Activated effector memory CD4-positive, alpha-beta T cell treated with Interleukin-2 at 50 U/mL for 16 hours (primary cell): Measurements from ENCODE around the gene HEBP2.
A peak's percentile ranks its signal among the peaks of the same experiment; 100 is the strongest.

Experiments
- DNase-seq: peaks from one replicate; pipeline ENCODE4 v3.0.0-alpha.2; 2020

HEBP2 gene

DNA sequence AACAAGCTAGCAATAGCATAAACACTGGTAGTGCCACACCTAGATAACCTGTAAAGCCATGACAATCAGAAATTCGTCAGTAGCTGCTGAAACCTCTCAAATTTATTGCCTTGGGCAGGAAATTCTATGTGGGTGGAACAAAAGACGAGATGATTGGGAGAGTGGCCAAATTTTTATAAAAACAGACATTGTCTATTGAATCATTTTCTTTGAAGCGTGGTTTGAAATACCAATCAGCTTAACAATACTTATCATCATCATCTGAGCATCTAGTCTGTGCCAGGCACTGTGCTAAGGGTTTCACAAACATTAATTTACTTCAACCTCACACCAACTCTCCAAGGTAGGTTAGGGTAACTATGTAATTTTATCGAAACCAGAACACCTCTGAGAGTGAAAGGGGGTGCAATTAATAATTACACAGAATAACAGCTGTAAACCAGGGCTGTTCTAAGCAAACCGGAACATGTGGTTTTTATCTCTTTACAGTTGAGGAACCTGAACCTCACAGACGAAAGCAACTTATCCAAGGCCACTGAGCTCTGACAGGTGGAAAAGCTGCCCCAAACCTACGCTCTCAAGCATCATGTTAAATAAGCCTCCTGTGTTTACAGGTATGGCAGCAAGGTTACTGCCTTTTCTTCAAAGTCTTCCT lies 51.9 kb downstream of the HEBP2 start:
- peak; percentile 16 for DNase-seq

GRCh38 chr6:138456401-138456790 lies 52.4 kb downstream of the HEBP2 start:
- no peak for DNase-seq

- DNase-seq = no peak
Observed at GRCh38 chr6:138461647-138462046, 57.6 kb downstream of the HEBP2 start.

- DNase-seq = no peak
Observed at GRCh38 chr6:138464085-138464484, 60.1 kb downstream of the HEBP2 start.

- no peak for DNase-seq
Observed at GRCh38 chr6:138465007-138465645, 61.1 kb downstream of the HEBP2 start.

DNA sequence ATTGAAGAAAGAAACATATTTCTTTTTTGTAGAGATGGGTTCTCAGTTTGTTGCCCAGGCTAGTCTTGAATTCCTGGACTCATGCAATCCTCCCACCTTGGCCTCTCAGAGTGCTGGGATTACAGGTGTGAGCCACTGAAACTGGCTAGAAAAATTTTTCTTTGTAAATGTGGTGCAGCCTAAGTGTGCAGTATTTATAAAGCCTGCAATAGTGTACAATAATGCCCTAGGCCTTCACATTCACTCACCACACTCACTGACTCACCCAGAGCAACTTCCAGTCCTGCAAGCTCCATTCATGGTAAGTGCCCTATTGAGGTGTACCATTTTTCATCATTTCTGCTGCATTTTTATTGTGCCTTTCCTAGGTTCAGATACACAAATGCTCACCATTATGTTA lies 63.9 kb downstream of the HEBP2 start:
- DNase-seq = no peak

DNA sequence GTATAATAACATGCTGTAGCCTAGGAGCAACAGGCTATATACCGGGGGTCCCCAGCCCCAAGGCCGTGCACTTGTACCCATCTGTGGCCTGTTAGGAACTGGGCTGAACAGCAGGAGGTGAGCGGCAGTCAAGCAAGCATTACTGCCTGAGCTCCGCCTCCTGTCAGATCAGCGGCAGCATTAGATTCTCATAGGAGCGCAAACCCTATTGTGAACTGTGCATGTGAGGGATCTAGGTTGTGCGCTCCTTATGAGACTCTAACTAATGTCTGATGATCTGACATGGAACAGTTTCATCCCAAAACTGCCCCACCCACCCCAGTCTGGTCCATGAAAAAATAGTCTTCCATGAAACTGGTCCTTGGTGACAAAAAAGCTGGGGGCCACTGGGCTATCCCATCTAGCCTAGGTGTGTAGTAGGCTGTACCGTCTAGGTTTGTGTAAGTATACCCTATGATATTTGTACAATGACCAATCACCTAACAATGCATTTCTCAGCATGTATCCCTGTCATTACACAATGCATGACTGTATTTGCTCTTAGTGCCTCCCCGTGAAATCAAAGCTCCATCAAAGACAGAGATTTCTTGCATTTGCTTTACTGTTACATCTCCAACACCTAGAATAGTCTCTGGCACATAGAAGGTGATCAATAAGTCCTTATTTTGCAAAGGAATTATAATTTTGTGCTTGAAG lies 64.4 kb downstream of the HEBP2 start:
- DNase-seq = no peak
